Fibroblast of upper back skin (primary cell): Measurements from ENCODE around the gene VPS8.
"Not testable (repeated sequence)": the region's sequence is repeated elsewhere in the genome, so short reads cannot be mapped to it uniquely, and the experiment has no call there.

Source experiments
- DNase-seq: peaks from one replicate; pipeline ENCODE4 v3.0.0-alpha.2; 2013

The VPS8 gene

DNA sequence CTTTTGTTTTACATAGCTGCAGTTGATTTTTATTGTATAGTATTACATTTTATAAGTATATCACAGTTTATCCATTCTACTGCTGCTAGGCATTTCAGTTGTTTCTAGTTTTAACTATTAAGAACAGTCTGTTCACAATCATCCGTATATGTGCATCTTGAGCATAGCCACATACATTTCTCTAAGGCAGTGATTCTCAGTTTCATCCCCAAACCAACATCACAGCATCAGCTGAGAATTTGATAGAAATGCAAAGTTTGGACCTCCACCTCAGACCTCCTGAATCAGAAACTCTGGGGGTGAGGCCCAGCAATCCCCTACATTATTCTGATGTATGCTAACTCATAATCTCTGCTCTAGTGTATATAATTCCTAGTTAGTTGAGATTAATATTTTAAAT, 120.8 kb downstream of the VPS8 start:
- no peak for DNase-seq

DNA sequence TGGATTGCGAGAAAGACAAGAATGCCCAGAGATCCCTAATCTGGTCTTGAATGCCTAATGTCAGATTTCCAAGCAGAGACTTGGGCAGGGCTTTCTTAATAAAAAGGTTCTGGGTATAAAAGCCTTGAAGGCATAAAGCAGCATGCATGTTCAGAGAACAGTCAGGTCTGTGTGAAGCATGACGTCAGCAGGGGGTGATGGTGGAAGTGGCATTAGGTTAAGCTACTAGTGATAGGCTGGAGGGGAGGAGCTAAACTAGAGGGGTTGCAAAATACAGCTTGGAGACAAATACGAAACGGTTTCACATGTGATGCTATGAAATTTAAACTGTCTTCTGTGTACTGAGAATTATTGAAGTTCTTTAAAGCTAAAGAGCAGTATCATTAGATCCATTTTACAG, 125.6 kb downstream of the VPS8 start:
- no peak for DNase-seq

DNA sequence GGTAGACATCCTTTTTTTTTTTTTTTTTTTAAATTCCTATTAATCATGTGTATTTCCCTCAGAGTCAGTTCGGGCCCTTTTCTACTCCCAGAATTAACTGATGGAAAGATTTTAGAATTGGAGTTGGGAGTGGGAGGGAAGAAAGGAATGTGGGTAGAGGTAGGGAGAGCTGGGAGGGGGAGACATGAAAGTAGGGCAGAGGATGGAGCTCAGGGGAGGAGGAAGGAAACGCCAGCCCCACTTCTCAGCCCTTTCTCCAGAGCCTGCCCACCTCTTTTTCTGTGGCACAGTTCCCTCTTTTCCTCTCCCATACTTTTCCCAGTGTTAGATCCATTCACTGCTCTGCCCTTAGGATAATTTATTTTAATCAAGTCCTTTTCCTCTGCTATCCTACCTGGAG, 129.4 kb downstream of the VPS8 start:
- DNase-seq, result no peak

DNA sequence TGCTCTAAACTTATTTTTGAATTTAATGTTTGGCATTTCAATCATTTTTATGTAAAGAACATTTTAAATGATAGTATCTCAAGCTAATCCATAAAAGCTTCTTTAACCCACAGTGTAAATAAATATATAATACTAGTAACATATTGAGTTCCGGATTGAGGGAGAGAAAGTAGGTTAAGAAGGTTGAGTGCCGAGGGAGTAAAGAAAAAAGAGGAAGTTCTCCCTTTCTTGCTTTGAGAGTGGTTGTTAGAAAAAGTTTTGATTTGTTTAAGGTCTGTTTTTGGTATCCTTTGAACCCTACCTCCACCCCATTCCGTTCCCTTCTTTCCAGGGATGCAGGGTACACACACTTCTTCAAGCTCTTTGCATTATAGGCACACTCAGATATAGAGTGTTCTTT, 130.8 kb downstream of the VPS8 start:
- DNase-seq, result no peak

DNA sequence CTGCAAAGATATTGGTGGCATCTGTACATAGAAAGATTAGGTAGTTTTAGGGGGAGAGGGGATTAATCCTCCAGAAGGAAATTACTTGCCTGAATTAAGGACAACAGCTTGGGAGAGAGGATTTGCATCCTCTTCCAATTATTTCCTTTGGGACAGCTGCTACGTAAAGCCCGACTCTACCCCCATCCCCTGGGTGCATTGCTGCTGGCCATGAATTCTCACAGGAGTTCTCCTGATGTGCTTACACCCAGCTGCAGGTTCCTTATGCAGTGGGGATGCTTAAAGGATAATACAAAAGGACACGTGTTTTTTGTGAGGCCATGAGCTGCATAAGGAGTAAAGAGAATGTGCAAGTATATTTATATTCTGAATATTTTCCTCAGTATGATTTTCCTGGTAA, 132.3 kb downstream of the VPS8 start:
- no peak for DNase-seq

DNA sequence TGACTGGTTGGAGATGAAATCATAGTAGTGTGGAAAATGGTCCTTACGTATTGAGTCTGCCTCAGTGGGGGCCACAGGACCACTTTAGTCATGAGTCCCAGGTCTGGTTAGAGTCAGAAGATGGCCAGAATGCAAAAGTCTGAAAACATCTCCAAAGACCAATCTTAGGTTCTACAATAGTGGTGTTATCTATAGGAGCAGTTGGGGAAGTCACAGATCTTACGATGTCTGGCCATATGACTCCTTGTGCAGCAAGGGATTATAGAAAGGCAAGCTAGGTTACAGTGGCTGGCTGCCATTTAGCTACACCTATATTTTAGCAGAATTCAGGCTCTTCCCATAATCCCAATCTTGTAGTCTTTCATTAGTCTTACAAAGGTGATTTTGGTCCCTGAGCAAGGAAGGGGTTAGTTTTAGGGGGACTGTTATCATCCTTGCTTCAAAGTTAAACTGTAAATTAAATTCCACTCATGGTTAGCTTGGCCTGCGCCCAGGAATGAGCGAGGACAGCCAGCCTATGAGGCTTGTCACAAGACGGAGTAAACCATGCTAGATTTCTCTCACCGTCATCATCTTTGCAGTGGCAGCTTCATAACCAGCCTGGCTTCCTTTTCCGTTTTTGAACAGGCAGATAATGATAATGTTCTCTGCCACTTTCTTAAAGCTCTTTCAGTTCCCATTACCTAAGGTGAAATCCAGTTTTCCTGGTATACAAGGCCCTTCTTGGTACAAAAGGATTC, 134.1 kb downstream of the VPS8 start:
- DNase-seq, result no peak

DNA sequence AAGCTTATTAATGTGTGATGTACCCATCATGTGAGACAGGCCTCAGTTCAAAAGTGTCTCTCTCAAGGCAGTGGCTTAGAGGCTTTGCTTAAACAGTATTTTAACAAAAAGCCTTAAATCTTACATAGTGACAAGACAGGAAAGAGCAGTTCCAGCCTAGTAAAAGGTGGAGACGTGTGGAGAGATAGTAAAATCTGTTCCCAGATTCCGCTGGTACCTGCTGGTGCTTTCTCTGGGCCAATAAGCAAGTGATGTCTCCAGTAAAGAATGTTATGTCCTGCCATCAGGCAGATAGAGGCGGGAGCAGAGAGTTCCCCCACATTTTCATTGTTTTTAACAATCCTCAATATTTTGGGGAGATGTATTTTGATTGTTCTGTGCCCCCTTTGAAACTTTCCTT, 135.0 kb downstream of the VPS8 start:
- no peak for DNase-seq

DNA sequence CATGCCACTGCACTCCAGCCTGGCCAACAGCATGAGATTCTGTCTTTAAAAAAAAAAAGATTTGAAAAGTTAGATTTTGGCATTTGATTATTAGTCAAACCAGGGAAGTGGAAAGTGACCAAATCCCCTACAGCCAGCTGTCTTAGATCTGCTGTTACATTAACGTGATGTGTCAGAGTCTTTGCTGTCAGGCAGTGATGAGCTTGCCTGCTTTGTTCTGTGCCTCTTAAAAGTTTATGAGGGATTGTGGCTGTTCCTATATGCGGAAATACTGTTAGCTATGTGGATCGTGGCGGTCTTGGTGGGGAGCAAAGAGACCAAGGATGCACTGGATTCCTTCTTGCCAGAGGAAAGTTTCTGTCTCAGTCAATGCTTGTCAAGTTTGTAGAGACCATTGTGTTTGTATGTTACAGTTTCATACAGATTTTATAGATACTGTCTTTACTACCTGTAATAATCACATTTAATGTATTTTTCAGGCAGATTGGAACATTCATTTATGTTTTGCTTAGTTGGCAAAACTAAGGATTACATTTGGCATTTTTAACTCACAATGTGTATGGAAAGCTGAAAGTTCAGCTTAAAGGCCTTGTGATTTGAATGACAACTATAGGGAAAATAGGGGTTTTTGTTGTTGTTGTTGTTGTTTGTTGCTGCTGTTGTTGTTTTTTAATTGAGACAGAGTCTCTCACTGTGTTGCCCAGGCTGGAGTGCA, 137.4 kb downstream of the VPS8 start:
- DNase-seq, result no peak

DNA sequence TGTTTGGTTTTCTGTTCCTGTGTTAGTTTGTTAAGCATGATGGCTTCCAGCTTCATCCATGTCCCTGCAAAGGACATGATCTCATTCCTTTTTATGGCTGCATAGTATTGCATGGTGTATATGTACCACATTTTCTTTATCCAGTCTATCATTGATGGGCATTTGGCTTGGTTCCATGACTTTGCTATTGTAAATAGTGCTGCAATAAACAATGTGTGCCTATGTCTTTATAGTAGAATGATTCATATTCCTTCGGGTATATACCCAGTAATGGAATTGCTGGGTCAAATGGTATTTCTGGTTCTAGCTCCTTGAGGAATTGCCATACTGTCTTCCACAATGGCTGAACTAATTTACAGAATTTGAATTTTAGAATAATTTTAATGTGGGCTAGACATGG, 138.8 kb downstream of the VPS8 start:
- DNase-seq, result not testable (repeated sequence)

DNA sequence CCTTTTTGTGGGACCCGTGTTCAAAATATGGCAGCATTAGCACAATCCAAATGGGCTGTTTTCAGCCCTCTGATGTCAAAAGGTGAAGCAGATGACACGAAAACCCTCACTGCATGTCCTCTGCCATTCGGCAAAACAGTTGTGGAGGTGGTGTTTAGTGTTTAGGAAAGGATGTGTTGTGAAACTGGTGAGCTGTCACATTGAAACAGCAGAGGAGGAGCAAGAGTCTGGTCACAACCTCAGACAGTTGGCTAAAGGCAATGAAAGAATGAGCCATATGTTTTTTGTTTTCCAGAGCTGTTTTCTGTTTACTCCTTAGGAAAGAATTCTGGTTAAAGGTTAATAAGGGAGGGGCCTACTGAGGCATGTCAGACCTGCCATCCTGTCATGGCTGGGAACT, 140.7 kb downstream of the VPS8 start:
- no peak for DNase-seq

DNA sequence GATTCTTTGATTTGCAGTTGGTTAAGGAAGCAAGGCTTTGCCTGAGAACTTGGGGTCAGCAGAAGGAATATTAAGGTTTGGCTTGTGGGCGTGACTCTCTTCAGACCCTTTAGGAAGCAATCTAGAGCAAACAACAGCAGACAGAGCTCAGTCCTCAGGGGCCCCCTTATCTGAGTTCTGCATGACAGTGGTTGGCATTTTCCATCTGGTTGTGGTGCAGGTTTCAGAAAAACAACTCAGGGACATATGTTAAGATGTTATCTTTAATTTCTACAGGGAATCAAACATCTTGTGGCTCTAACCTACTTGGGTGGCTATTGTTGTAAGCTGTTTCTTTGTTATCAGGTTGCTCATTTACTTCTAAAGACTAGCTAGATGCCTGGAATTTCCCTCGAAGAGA, 141.4 kb downstream of the VPS8 start:
- DNase-seq, result no peak

DNA sequence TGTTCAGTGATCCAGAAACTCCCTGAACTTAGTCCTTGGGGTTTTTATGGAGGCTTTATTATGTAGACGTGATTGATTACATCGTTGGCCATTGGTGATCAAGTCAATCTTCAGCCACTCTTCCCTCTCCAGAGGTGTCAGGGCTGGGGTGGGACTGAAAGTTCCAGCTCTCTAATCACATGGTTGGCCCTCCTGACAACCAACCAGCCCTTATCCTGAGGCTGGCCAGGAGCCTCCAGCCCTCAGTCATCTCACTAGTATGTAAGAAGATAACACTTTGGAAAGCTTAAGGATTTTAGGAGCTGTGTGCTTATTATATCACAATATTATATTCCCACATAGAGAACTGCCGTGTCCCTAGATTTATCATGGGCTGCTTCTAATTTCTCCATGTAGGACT, 142.3 kb downstream of the VPS8 start:
- DNase-seq, result no peak

DNA sequence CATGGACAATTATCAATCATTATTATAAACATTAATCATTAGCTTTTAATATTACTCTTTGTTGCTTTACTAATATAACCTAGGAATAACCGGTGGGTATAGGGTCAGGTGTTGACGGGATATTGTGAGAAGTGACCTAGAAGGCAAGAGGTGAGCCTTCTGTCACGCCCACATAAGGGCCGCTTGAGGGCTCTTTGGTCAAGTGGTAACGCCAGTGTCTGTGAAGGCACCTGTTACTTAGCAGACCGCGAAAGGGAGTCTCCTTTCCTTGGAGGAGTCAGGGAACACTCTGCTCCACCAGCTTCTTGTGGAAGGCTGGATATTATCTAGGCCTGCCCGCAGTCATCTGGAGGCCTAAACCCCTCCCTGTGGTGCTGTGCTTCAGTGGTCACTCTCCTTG, 142.9 kb downstream of the VPS8 start:
- DNase-seq, result not testable (repeated sequence)

DNA sequence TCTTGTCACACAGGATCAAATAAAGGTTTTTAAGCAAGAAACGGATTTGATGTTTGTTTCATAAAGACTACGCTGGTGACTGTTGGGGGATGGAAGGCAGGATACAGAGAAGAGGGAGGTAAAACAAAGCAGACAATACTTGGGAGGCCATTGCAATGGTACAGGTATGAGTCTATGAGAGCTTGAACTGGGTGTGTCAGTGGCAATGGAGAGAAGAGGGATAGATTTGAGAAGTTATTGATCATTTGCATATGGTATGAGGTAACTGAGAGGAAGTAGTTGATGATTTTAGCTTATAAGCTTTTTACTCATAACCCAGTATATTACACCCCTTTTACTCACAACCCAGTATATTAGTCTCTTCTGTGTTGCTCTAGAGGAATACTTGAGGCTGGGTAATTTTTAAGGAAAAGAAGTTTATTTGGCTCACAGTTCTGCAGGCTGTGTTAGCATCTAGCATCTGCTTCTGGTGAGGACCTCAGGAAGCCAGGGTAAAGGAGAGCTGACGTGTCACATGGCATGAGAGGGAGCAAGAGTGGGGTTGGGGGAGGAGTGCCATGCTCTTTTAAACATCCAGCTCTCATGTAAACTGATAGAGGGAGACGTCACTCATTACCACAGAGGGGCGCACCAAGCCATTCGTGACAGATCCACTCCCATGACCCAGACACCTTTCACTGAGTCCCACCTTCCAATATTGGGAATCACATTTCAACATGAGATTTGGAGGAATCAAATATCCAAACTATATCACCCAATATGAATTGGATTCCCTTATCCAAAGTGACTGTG, 153.9 kb downstream of the VPS8 start:
- DNase-seq, result no peak

DNA sequence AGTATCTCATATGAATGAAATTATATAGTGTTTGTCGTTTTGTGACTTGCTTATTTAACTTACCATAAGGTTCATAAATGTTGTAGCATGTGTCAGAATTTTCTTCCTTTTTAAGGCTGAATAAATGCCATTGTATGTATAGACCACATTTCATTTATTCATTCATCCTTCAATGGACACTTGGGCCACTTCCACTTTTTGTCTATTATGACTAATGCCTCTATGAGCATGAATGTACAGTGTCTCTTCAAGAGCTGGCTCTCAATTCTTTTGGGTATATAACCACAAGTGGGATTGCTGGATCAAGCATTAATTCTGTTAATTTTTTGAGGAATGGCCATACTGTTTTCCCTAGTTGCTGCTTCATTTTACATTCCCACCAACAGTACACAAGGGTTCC, 156.1 kb downstream of the VPS8 start:
- peak; percentile 1 for DNase-seq

DNA sequence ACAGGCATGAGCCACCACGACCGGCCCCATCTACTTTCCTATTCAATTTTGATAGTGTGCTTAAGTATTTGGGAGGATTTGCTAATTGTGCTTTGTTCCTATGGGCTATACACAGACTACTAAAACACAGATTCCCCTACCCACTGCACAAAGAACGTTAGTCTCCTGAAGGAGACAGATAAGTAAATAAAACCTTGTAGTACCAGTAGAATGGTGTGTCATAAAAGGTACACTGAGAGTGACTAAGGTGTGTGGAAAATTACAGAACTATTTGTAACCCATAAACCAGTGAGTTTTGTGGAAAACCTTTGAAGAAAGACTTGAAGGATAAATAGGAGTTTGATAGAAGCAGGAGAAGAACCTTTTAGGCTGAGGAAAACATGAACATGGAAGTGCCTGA, 158.2 kb downstream of the VPS8 start:
- DNase-seq, result no peak

DNA sequence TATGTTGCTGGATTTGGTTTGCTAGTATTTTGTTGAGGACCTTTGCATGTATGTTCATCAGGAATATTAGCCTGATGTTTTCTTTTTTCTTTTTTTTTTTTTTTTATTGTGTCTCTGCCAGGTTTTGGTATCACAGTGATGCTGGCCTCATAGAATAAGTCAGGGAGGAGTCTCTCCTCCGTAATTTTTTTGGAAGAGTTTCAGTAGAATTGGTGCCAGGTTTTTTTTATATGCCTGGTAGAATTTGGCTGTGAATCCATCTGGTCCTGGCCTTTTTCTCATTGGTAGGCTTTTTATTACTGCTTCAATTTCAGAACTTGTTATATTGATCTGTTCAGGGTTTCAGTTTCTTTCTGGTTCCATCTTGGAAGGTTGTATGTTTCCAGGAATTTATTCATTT, 165.8 kb downstream of the VPS8 start:
- no peak for DNase-seq

DNA sequence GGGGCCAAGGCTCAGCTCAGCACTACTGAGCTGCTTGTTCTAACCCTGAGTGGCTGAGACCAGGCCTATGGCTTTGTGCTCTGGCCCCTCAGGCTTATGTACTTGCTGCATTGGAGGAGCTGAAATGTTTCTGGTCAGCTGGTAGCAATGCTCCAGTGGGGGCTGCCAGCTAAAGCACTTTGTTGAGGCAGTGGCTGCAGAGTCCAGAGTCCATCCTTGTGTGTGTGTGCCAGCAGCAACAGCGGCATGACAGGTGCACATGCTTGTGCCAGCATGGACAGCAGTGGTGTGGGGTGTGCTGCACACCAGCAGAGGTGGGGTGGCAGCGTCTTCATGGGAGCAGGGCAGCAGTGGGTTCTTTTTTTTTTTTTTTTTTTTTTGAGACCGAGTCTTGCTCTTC, 169.1 kb downstream of the VPS8 start:
- no peak for DNase-seq

DNA sequence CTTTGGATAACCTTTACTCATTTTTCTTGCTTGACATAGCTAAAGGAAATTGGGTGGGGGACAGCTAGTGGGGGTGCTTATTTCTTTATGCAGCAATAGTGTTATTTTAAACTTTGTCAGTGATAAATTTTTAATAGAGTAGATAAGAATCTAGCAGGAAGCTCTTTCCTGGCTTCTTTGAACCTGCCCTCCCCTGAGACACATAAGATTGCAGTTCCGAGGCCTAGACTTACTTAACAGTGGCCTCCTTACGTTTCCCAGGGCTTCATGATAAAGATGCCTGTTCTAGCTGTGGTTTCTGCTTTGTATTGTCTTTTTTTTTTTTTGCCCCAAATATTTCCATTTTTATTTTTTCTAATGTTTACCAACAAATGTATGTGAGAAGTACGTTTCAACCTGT, 170.1 kb downstream of the VPS8 start:
- DNase-seq, result no peak

DNA sequence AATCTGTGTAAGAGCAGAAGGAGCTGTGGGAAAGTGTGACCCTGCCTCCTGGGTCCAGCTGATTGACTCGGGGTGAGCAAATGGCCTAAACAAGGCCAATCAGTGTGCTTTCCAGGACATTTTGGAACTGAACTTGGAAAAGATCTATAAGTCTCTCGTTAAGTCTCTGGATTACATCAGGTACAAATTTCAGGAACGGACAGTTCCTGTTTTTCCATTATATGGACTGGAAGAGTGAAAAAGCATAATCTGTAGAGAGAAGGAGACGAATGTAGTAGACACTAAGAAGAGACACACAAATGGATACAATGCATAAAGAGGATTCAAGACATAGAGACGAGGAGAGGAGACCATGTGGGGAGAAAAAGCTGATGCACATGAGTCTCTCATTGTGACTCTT, 173.6 kb downstream of the VPS8 start:
- no peak for DNase-seq

DNA sequence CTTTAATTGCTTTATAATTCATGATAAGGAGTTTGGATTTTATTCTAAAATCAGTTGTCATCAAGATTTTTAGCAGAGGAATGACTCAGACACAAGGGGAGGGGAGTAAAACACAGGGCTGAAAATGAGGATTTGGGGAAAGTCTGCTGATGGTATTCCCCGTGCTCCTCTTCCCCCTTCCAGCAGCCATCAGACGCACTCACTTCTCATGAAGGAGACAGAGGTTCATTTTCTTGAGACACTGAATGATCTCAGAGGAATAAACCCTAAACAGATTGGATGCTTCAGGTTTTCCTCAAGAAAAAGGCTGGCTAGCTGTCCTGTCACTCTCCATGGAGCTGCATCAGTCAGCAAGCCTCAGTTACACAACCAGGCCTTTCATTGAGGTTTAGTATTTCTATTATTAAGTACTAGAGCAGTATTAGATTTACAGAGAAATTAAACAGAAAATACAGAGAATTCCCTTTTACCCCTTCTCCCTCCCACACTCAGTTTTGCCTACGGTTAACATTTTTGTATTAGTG, 174.5 kb downstream of the VPS8 start:
- DNase-seq, result no peak

DNA sequence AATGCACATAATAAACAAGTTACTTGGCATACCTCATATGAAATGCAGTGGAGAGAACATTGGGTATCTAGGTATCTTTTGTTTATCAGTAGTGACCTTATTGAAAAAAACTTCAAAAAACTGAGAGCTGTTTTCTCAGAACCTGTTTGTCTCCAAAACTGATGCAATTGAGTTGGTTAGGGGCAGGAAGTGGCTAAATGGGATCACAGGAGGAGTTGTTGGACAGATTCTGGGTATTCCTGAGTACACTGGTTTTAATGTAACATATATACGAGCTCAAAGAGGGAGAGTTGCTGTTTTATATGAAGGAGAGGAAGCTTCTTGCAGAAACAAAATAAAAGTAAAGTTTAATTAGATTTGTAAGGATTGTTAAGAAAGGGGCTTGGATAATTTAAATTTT, 181.4 kb downstream of the VPS8 start:
- DNase-seq, result no peak

DNA sequence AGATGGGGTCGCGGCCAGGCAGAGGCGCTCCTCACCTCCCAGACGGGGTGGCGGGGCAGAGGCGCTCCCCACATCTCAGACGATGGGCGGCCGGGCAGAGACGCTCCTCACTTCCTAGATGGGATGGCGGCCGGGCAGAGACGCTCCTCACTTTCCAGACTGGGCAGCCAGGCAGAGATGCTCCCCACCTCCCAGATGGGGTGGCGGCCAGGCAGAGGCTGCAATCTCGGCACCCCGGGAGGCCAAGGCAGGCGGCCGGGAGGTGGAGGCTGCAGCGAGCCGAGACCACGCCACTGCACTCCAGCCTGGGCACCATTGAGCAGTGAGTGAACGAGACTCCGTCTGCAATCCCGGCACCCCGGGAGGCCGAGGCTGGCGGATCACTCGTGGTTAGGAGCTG, 191.9 kb downstream of the VPS8 start:
- DNase-seq, result not testable (repeated sequence)

DNA sequence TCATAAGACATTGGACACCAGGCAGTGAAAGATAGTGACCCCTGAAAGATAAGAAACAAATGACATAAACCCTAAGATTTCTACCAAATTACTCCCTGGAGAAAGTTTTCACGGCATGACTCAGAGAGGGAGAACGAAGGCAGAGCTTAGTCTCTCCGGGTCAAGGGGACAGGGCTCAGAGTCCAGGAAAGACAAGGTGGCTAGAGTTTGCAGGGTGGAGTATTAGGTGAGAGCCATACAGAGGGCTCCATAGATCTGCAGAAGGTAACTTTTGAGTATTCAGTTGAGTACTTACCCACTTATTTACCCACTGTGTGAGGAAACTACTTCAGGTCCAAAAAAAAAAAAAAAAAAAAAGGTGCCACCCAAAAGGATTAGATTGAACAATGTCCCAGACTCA, 197.7 kb downstream of the VPS8 start:
- no peak for DNase-seq
